Kidney (tissue), 14 donors: ENCODE measurements around the gene SLC13A5. TPM values are rescaled to one million over a fixed set of nuclear protein-coding genes. Genes with fewer than 3 reads are reported as not detected.

Source experiments
- DNase-seq, 5 donors: peaks; one replicate each; pipeline ENCODE4 v3.0.0-alpha.2; 2013 to 2020
- FAIRE-seq: peaks from 2 replicates; lab custom pipeline; 2012; peaks lifted over from hg19 to GRCh38; lab: Jason Lieb, UNC
- H3K27ac ChIP-seq, 2 donors: one replicate each; pipeline ENCODE4 v1.7.0; 2013; ENCODE audit warnings: low read depth in 2 of 2, low read length in 2 of 2, inconsistent platforms in 1 of 2
- H3K27me3 ChIP-seq: one replicate; pipeline ENCODE4 v1.7.1; 2013; ENCODE audit warnings: low read length, inconsistent platforms; ENCODE audit not compliant: control insufficient read depth, insufficient read depth
- H3K36me3 ChIP-seq, 3 donors: one replicate each; pipeline versions ENCODE4 v1.7.0 to v1.7.1; 2013; ENCODE audit warnings: low read length in 3 of 3, control low read depth in 1 of 3, inconsistent platforms in 1 of 3; ENCODE audit not compliant: insufficient read depth in 3 of 3, control insufficient read depth in 2 of 3
- H3K4me1 ChIP-seq, 3 donors: one replicate each; pipeline versions ENCODE4 v1.7.0 to v1.7.1; 2013; ENCODE audit warnings: low read length in 3 of 3, inconsistent platforms in 1 of 3, low read depth in 1 of 3; ENCODE audit not compliant: control insufficient read depth in 2 of 3, insufficient read depth in 2 of 3
- H3K4me3 ChIP-seq, 3 donors: one replicate each; pipeline versions ENCODE4 v1.7.0 to v1.8.1; 2013; ENCODE audit warnings: low read length in 3 of 3, control low read depth in 1 of 3, inconsistent platforms in 1 of 3
- H3K9ac ChIP-seq, 3 donors: one replicate each; pipeline versions ENCODE4 v1.7.0 to v1.7.1; 2013; ENCODE audit warnings: low read length in 3 of 3, control low read depth in 1 of 3, inconsistent platforms in 1 of 3
- H3K9me3 ChIP-seq, 3 donors: one replicate each; pipeline versions ENCODE4 v1.7.0 to v1.7.1; 2013; ENCODE audit warnings: low read length in 3 of 3, control low read depth in 1 of 3, inconsistent platforms in 1 of 3; ENCODE audit not compliant: control insufficient read depth in 2 of 3, insufficient read depth in 1 of 3
- CTCF ChIP-seq: IDR thresholded peaks from 3 replicates; pipeline ENCODE4 v1.5.1; 2012; ENCODE audit warnings: mild to moderate bottlenecking, moderate library complexity, borderline replicate concordance; ENCODE audit not compliant: insufficient read depth; ENCODE audit errors: extremely low read depth
- intact Hi-C: fragments of 100-400 bp; cut with DNase I; formaldehyde crosslinking; loops from one replicate; pipeline ENCODE4 v1.11.1; 2022
- polyA plus RNA-seq: library from polyadenylated mRNA; stranded (reverse); fragments of 350-450 nt; fragmentation: Illumina TruSeq; extraction: RNeasy Lipid Tissue Mini Kit (QIAGEN cat#74804); gene quantifications from one replicate; pipeline ENCODE4 v1.2.3, GENCODE V29; 2014; ENCODE audit warnings: low read depth, low replicate concordance; ENCODE audit not compliant: insufficient read depth
- total RNA-seq: library from RNA; stranded (reverse); fragmentation: NEBNext Ultra II Directional; extraction: Animal tissue kit (Norgen Biotek cat#: 25700); gene quantifications from one replicate; pipeline ENCODE4 v1.2.1, GENCODE V29; 2021
- donor health status: control.
- donor health status: control.
- donor health status: control.
- donor health status: control.
- donor health status: control.
- donor health status: DM: yes; HTN: yes; CAD: no.
- donor health status: Normal renal cell carcinoma (clear cell type).

Gene SLC13A5
- total and polyA plus RNA-seq, 2 donors from 2014 or later = not detected

DNA sequence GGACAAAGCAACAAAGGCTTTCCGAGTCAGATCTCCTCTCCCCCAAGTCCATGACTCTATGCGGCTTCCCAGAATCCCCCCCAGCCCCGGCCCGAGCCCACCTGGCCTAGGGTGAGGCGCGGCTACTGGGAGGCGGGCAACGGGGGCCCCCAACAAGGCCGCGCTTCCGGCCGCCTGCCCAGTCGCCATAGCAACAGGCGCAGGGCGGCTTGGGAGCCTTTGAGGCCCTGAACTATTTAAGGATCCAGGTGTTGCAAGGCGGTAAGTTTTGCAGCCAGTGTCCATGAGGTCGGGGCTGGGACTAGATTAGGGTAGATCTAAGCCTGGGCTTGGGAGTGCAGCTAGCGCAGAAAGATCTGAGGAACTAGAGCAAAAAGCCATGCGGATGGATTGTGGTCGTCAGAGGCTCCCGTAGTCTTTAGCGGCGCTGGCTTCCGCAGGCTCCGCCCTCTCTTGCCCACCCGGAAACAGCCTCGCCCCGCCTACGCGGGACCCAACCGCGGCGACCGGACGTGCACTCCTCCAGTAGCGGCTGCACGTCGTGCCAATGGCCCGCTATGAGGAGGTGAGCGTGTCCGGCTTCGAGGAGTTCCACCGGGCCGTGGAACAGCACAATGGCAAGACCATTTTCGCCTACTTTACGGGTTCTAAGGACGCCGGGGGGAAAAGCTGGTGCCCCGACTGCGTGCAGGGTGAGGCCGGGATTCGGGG is 72.5 kb downstream of the SLC13A5 start, which contains the start of the genes KIAA0753 and TXNDC17:
TSS of gene KIAA0753 (minus strand) at position 176 of the 711 bp plus-strand sequence. CDS start 5,608 bp downstream, outside the sequence.
TSS of gene TXNDC17 (plus strand) at position 525 of the 711 bp plus-strand sequence. CDS start at position 548, 23 bp downstream.
- peak; percentile 14 for TF ChIP-seq CTCF
- Histone ChIP-seq H3K27me3 (no peaks in the 10 kb centered on the region), H3K9ac (peak within 1 kb of the TSS; percentile 55 to 92 (median 88)), H3K27ac (peak within 1 kb of the TSS; percentile 85 to 95), H3K4me1 (peaks cover 0 to 18% (median 6%) of the 10 kb centered on the region in 3 donors), H3K4me3 (peak within 1 kb of the TSS; percentile 74 to 98 (median 96)), H3K36me3 (peaks cover 4 to 12% (median 5%) of the 10 kb centered on the region in 3 donors), H3K9me3 (no peaks in the 10 kb centered on the region)
- FAIRE-seq (no peak), DNase-seq (peak; percentile 94 to 97 (median 96))
- intact Hi-C loops = no loop called here

DNA sequence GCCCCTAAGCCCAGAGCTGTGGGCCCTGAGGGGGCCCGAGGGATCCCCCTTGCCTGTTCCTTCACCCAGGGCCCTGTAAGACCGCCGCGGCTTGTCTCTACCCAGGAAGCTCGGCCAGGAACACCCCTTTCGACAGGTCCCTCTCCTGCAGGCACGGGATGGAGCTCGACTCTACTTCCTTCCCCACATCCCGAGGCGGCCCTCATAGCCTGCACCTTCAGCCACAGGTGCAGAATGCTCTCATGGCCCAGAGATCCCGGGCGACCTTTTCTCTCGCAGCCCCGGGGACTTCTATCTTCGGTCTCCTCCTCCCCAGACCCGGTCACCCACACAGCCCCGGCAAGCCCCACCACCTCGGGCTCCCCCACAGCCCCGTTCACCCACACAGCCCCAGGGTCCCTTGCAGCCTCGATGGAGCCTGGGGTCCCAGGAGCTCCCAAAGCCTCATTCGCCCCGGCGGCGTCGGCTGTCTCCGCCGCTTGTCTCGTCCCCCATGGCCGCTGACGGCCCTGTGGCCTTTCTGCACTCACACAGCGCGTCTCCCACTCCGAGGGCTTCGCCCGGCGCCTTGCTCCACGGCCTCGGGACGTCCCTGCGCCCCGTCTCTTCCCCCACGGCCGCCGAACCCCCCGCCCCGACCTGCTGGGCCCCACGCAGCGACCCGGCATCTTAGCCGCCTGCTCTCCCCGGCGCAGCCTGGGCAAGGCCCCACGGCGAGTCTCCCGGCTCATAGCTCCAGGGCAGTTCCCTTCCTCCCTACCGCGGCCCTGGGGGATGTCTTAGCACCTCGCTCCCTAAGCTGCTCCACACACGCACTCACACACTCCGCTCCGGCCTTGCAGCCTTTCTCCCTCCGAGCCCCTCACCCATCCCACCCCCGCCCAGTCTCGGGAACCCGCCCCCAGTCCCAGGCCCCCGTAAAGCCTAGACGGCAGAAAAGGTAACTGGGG is 73.3 kb downstream of the SLC13A5 start:
- H3K9ac ChIP-seq = peak overlapping the region in 2 of 3 donors; percentile 55 to 88
- FAIRE-seq (no peak), DNase-seq (peak in 4 of 5 donors; percentile 16 to 87 (median 44))
- peaks cover 3 to 14% (median 5%) of the 10 kb centered on the region in 3 donors for H3K36me3 ChIP-seq
- no peak for TF ChIP-seq CTCF
- H3K4me3 ChIP-seq = peak overlapping the region; percentile 74 to 98 (median 96)
- peaks cover 0 to 18% (median 6%) of the 10 kb centered on the region in 3 donors for H3K4me1 ChIP-seq
- no peaks in the 10 kb centered on the region for H3K9me3 ChIP-seq
- intact Hi-C loops = no loop called here
- peak overlapping the region in 1 of 2 donors; percentile 95 for H3K27ac ChIP-seq
- H3K27me3 ChIP-seq = no peaks in the 10 kb centered on the region

DNA sequence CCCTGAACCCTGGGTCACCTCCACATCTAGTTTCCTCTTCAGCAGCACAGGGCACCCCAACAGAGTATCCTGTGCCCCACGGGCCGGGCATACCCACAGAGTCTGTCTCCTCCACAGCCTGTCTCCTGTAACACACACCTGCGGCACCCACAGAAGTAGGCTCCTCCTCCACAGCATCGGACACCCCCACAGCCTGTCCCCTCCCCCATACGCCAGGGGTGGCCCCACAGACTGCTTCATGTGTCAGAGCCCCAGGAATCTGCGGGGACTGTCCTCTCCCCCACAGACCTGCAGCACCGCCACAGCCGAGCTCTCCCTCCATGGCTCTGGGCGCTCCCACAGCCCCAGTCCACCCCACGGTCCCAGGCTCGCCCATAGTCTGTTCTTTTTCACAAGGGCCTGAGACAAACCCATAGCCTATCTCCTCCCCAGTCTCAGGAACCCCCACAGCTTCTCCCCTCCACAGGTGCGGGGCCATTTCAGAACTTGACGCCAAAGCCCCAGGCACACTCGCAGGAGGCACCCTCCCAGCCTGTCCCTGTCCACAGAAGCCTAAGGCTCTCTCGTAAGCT is 74.1 kb downstream of the SLC13A5 start:
- Histone ChIP-seq H3K27me3 (no peaks in the 10 kb centered on the region), H3K9me3 (no peaks in the 10 kb centered on the region), H3K27ac (no peak overlapping the region), H3K9ac (peak overlapping the region in 1 of 3 donors; percentile 55), H3K36me3 (peaks cover 5 to 14% (median 6%) of the 10 kb centered on the region in 3 donors), H3K4me1 (peaks cover 0 to 18% (median 6%) of the 10 kb centered on the region in 3 donors), H3K4me3 (peak overlapping the region; percentile 74 to 98 (median 96))
- FAIRE-seq (no peak), DNase-seq (peak in 2 of 5 donors; percentile 16 to 72)
- intact Hi-C loops = no loop called here
- TF ChIP-seq CTCF = no peak
